Upper lobe of right lung (tissue), 1 donor: ENCODE results near the gene ABCA2. TPM values are rescaled to one million over a fixed set of nuclear protein-coding genes. Genes with fewer than 3 reads are reported as not detected.

ENCODE experiments used
- ATAC-seq: fragments of 200-7000 bp; cut with Tn5 transposase; one replicate; pipeline ENCODE4 v1.9.1; 2020; ENCODE audit warnings: mild to moderate bottlenecking, moderate library complexity
- DNase-seq: peaks from one replicate; pipeline ENCODE4 v3.0.0-alpha.2; 2020
- H3K27ac ChIP-seq: fragments of 200-600 bp; one replicate; pipeline ENCODE4 v1.8.0; 2022
- H3K27me3 ChIP-seq: fragments of 200-600 bp; one replicate; pipeline ENCODE4 v1.8.0; 2022; ENCODE audit warnings: mild to moderate bottlenecking
- H3K36me3 ChIP-seq: fragments of 200-600 bp; one replicate; pipeline ENCODE4 v1.8.0; 2022
- H3K4me1 ChIP-seq: fragments of 200-600 bp; one replicate; pipeline ENCODE4 v1.8.0; 2022
- H3K4me3 ChIP-seq: fragments of 200-600 bp; one replicate; pipeline ENCODE4 v1.8.0; 2022; ENCODE audit warnings: mild to moderate bottlenecking
- H3K9me3 ChIP-seq: fragments of 200-600 bp; one replicate; pipeline ENCODE4 v1.8.0; 2022
- intact Hi-C: fragments of 100-400 bp; cut with DNase I; formaldehyde crosslinking; loops from one replicate; pipeline ENCODE4 v1.11.0; 2022
- total RNA-seq: library from RNA; stranded (reverse); fragmentation: NEBNext Ultra II Directional; extraction: Animal tissue kit (Norgen Biotek cat#: 25700); gene quantifications from one replicate; pipeline ENCODE4 v1.2.1, GENCODE V29; 2021
- TF ChIP-seq, protein P1 (sequence below): fragments of 200-600 bp; IDR thresholded peaks from one replicate; pipeline ENCODE4 v1.8.0; 2022; ENCODE audit warnings: antibody characterized with exemption
- donor health status: DM: no; HTN: yes; CAD: no; lungs with severe emphysema.

The ABCA2 gene
- total RNA-seq, 1 donor from 2014 or later, result 44.3 TPM

DNA sequence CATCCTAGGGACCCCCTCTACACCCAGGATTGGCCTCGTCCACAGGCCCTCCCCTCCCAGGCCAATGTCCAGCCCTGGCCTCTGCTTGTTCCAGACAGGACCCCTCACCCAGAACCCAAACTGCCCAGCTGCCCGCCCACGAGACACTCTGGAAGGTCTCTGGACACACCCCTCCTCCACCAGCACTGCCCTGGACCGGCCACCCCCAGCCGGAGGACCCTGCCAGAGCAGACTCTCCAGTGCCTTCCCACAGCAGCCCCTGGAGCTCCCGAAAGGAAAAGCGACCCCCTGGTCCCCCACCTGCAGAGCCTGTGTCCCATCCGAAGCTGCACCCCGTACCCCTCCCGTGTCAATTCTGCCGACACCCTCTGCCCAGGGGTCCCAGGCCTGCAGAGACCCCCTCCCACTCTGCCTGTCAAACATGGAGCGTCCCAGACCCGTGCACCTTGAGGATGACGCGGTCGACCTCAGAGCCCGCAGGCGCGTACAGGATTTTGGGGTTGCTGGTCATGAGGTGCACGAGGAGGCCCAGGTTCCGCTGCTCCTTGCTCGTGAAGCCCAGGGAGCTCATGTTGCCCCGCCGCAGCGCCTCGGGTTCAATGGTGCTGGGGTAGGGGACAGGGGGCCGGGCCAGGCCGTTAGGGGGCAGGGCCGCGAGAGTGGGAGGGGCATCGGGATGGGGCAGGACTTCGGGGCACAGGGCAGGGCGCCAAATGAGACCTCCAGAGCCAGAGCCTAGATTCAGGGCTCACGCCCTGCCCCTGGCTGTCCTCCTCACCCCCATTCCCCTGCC is 8.0 kb downstream of the ABCA2 start:
- TF ChIP-seq, protein P1, sequence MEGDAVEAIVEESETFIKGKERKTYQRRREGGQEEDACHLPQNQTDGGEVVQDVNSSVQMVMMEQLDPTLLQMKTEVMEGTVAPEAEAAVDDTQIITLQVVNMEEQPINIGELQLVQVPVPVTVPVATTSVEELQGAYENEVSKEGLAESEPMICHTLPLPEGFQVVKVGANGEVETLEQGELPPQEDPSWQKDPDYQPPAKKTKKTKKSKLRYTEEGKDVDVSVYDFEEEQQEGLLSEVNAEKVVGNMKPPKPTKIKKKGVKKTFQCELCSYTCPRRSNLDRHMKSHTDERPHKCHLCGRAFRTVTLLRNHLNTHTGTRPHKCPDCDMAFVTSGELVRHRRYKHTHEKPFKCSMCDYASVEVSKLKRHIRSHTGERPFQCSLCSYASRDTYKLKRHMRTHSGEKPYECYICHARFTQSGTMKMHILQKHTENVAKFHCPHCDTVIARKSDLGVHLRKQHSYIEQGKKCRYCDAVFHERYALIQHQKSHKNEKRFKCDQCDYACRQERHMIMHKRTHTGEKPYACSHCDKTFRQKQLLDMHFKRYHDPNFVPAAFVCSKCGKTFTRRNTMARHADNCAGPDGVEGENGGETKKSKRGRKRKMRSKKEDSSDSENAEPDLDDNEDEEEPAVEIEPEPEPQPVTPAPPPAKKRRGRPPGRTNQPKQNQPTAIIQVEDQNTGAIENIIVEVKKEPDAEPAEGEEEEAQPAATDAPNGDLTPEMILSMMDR, result no peak
- no peak for DNase-seq
- Histone ChIP-seq H3K4me3 (no peak overlapping the region), H3K27me3 (no peaks in the 10 kb centered on the region), H3K4me1 (no peaks in the 10 kb centered on the region), H3K9me3 (no peaks in the 10 kb centered on the region), H3K27ac (no peak overlapping the region), H3K36me3 (peaks cover 11% of the 10 kb centered on the region)
- ATAC-seq, result no peak
- intact Hi-C loops, result no loop called here

DNA sequence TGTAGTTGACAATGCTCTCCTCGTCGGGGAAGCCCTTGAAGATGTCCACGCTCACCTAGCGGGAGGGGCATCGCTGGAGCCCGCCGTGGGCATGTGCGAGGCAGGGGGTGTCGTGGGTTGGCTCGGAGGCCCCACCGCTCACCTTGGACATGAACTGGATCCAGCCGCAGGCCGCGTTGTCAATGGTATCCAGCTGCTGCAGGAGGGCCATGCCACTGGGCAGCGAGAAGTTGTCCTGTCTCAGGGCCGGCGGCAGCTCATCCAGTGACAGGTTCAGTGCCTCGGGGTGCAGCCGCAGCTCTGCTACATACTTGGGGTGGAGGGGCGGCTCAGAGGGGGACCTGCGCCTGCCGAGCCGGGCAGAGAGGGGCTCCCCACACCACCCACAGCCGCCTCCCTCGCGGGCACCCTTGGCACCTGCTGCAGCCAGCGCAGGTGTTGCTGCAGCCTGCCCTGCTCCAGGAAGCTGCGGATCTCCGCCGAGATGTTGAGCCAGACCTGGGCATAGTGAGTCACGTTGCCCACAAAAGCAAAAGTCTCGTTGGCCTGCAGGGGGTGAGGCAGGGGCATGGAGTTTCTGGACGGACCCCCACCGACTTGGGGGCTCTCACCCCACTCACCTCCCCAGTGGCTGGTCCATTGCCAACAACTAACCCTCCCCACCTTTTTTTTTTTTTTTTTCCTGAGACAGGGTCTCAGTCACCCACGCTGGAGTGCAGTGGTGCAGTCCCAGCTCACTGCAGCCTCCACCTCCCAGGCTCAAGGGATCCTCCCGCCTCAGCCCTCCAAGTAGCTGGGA is 9.1 kb downstream of the ABCA2 start:
- H3K4me1 ChIP-seq, result no peaks in the 10 kb centered on the region
- H3K36me3 ChIP-seq, result peaks cover 11% of the 10 kb centered on the region
- H3K9me3 ChIP-seq, result no peaks in the 10 kb centered on the region
- no peak overlapping the region for H3K4me3 ChIP-seq
- no peaks in the 10 kb centered on the region for H3K27me3 ChIP-seq
- DNase-seq (no peak), ATAC-seq (no peak)
- intact Hi-C loops, result no loop called here
- TF ChIP-seq, protein P1, result no peak
- no peak overlapping the region for H3K27ac ChIP-seq

DNA sequence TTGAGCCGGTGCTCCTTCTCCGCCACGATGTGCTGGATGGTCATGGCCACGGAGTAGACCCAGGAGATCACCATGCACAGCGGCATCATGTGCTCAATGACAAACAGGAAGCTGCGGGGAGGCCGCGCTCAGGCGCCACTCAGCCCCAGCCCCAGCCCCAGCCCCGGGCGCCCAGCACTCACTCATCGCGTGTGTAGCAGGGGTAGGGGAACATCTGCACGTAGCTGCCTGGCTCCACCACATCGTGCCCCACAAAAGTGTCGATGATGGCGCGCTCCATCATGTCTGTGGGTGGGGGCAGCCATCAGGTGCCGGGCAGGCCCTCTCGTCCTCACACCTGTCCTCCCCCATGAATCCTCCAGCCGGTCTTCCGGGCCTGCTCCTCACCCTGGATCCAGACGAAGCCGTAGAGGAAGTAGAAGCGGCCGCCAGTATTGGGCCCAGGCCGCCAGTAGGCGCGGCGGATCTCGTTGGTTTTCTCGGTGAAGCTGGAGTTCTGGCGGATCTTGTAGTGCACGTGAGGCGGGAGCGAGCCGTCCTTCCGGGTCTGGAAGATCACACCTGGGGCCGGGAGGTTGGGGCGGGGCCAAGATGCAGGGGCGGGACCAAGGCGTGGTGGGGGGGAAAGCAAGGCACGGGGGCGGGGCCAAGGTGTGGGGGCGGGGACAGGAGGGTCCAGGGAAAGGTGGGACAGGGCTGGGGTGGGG is 10.1 kb downstream of the ABCA2 start:
- Histone ChIP-seq H3K4me3 (no peak overlapping the region), H3K27ac (no peak overlapping the region), H3K4me1 (no peaks in the 10 kb centered on the region), H3K27me3 (no peaks in the 10 kb centered on the region), H3K36me3 (peaks cover 11% of the 10 kb centered on the region), H3K9me3 (no peaks in the 10 kb centered on the region)
- intact Hi-C loops, result no loop called here
- ATAC-seq (no peak), DNase-seq (no peak)
- TF ChIP-seq, protein P1, result no peak

DNA sequence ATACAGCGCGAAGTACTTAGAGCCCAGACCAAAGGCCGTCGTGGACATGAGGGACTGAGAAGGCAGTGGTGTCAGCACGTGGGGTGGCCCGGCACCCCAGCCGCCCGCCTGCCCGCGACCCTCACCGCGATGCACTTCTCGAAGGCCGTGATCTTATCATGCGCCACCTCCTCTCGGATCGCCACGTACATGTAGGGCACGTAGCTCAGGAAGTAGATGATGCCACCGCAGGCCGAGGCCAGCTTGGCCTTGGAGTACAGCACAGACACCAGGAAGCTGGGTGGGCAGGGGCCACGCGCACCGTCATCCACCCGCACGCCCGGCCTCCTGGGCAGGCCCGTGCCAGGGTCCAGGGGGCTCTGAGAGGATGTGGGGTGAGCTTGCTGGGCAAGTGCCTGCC is 11.0 kb downstream of the ABCA2 start:
- DNase-seq, result no peak
- H3K27ac ChIP-seq, result no peak overlapping the region
- intact Hi-C loops, result no loop called here
- H3K4me3 ChIP-seq, result no peak overlapping the region
- H3K36me3 ChIP-seq, result peaks cover 11% of the 10 kb centered on the region
- ATAC-seq, result no peak
- no peaks in the 10 kb centered on the region for H3K9me3 ChIP-seq
- TF ChIP-seq, protein P1, result no peak
- H3K27me3 ChIP-seq, result no peaks in the 10 kb centered on the region
- H3K4me1 ChIP-seq, result no peaks in the 10 kb centered on the region

DNA sequence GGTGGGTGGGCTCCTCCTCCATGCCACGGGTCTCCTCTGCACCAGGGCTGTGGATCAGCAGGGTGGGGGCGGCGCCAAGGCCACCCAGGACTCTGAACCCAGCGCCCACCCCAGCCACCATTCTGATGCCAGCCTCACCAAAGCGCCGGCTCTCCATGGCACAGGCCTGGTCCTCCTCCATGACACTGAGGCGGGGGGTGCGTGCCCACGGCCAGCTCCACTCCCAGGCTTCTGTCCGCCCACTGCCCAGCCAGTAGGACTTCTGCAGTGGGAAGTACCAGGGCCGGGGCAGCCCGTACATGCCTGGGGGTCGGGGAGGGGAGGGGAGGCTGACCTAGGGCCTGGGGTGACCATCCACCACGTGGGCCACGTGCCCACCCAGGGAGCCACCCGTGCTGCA is 11.6 kb downstream of the ABCA2 start:
- Histone ChIP-seq H3K9me3 (no peaks in the 10 kb centered on the region), H3K27me3 (no peaks in the 10 kb centered on the region), H3K4me3 (no peak overlapping the region), H3K4me1 (no peaks in the 10 kb centered on the region), H3K36me3 (peaks cover 11% of the 10 kb centered on the region), H3K27ac (no peak overlapping the region)
- ATAC-seq, result no peak
- no peak for DNase-seq
- intact Hi-C loops, result no loop called here
- TF ChIP-seq, protein P1, result no peak
